ENCODE data around the gene PIK3R6. TPM values are rescaled to one million over a fixed set of nuclear protein-coding genes. Genes with fewer than 3 reads are reported as not detected.

PIK3R6 gene
- total and polyA plus RNA-seq, 2 of the 13 experiments (the other 11 are each of a cell fraction or from before 2014, with no cell fraction given), result not detected

- WGBS (ENCODE audit: low lambda C conversion rate), result 64% methylated on average over 1 of the region's 1 CpG
- ATAC-seq, result no peak
- in situ Hi-C loops (cut with HindIII; ENCODE audit: extremely low pct_ligation_motif_present, low pct_unique_long_range_greater_than_20kb) (no loop called here), intact Hi-C loops (cut with micrococcal nuclease; ENCODE audit: unreplicated experiment) (no loop called here)
- Histone ChIP-seq H3K27me3 (ENCODE audit: control insufficient read depth in 1 of 2, insufficient read depth in 2 of 2, low read length in 2 of 2) (peaks cover 11 to 53% of the 10 kb centered on the region in 2 experiments), H4K20me1 (ENCODE audit: insufficient read depth, low read length) (no peaks in the 10 kb centered on the region), H2AFZ (ENCODE audit: low read length) (no peak overlapping the region), H3K9ac (ENCODE audit: insufficient read depth, low read depth, low read length) (no peak overlapping the region), H3K79me2 (ENCODE audit: insufficient read depth, low read length) (no peaks in the 10 kb centered on the region), H3K4me2 (ENCODE audit: low read depth, low read length) (no peak overlapping the region), H3K9me3 (ENCODE audit: low read length) (no peaks in the 10 kb centered on the region), H3K4me1 (ENCODE audit: insufficient read depth, low read length) (peaks cover 18% of the 10 kb centered on the region), H3K27ac (ENCODE audit: extremely low read length, insufficient read depth, low read length) (no peak overlapping the region), H3K4me3 (replicated peaks in 1 of 3; ENCODE audit: insufficient read depth in 1 of 3, low read depth in 2 of 3, low read length in 3 of 3) (no peak overlapping the region), H3K36me3 (replicated peaks in 1 of 2; ENCODE audit: control insufficient read depth in 1 of 2, insufficient read depth in 2 of 2, low read length in 2 of 2) (no peaks in the 10 kb centered on the region)
- ChIA-PET POLR2A (no interaction called here), CTCF (ENCODE audit: low intra/inter-chr PET ratio, low total read pairs) (no interaction called here)
- no peak for FAIRE-seq
- BruUV-seq (replicated peaks), result no TSS peak
- TF ChIP-seq ZNF746 (CRISPR knock-in tag; IDR thresholded peaks at IDR 0.05), result no peak
- TF ChIP-seq PPARG (CRISPR knock-in tag; conservative IDR thresholded peaks at IDR 0.05), result no peak
- no peak for DNase-seq (ENCODE audit: low spot score)
Measured at GRCh38 chr17:8868092-8868491, 618 bp upstream of the PIK3R6 start.

- Histone ChIP-seq H3K27me3 (ENCODE audit: control insufficient read depth in 1 of 2, insufficient read depth in 2 of 2, low read length in 2 of 2) (peaks cover 6 to 39% of the 10 kb centered on the region in 2 experiments; a peak in 4 of 5 replicates), H3K4me2 (ENCODE audit: low read depth, low read length) (no peak overlapping the region), H3K9ac (ENCODE audit: insufficient read depth, low read depth, low read length) (no peak overlapping the region), H4K20me1 (ENCODE audit: insufficient read depth, low read length) (no peaks in the 10 kb centered on the region), H3K9me3 (ENCODE audit: low read length) (no peaks in the 10 kb centered on the region), H3K27ac (ENCODE audit: extremely low read length, insufficient read depth, low read length) (no peak overlapping the region), H3K4me1 (ENCODE audit: insufficient read depth, low read length) (no peaks in the 10 kb centered on the region), H3K79me2 (ENCODE audit: insufficient read depth, low read length) (no peaks in the 10 kb centered on the region), H3K4me3 (replicated peaks in 1 of 3; ENCODE audit: insufficient read depth in 1 of 3, low read depth in 2 of 3, low read length in 3 of 3) (no peak overlapping the region), H2AFZ (ENCODE audit: low read length) (no peak overlapping the region), H3K36me3 (replicated peaks in 1 of 2; ENCODE audit: control insufficient read depth in 1 of 2, insufficient read depth in 2 of 2, low read length in 2 of 2) (no peaks in the 10 kb centered on the region)
- in situ Hi-C loops (cut with HindIII; ENCODE audit: extremely low pct_ligation_motif_present, low pct_unique_long_range_greater_than_20kb) (no loop called here), intact Hi-C loops (cut with micrococcal nuclease; ENCODE audit: unreplicated experiment) (no loop called here)
- 0% methylated on average over 2 of the region's 7 CpGs for WGBS (ENCODE audit: low lambda C conversion rate)
- ATAC-seq (no peak), DNase-seq (ENCODE audit: low spot score) (no peak), FAIRE-seq (no peak)
- BruUV-seq (replicated peaks), result no TSS peak
- ChIA-PET POLR2A (no interaction called here), CTCF (ENCODE audit: low intra/inter-chr PET ratio, low total read pairs) (no interaction called here)
- TF ChIP-seq ZNF256 (CRISPR knock-in tag; conservative IDR thresholded peaks at IDR 0.05) (no peak), GZF1 (CRISPR knock-in tag; IDR thresholded peaks at IDR 0.05) (no peak), THRA (CRISPR knock-in tag; IDR thresholded peaks at IDR 0.05; ENCODE audit: borderline replicate concordance) (no peak), MBD4 (IDR thresholded peaks at IDR 0.05; ENCODE audit: borderline replicate concordance, low read length) (no peak), ZNF737 (CRISPR knock-in tag; IDR thresholded peaks at IDR 0.05; ENCODE audit: borderline replicate concordance) (no peak), BRF2 (CRISPR knock-in tag; IDR thresholded peaks at IDR 0.05) (no peak), KLF6 (CRISPR knock-in tag; IDR thresholded peaks at IDR 0.05) (no peak), IRX3 (CRISPR knock-in tag; IDR thresholded peaks at IDR 0.05; ENCODE audit: borderline replicate concordance, low read depth) (no peak), ZNF772 (CRISPR knock-in tag; IDR thresholded peaks at IDR 0.05) (no peak), ZNF563 (CRISPR knock-in tag; IDR thresholded peaks at IDR 0.05) (no peak), FOXC1 (CRISPR knock-in tag; IDR thresholded peaks at IDR 0.05; ENCODE audit: borderline replicate concordance) (no peak), ZNF282 (IDR thresholded peaks at IDR 0.05; ENCODE audit: partially characterized antibody) (no peak), SRY (CRISPR knock-in tag; IDR thresholded peaks at IDR 0.05) (no peak)
- TF ChIP-seq, protein P1, sequence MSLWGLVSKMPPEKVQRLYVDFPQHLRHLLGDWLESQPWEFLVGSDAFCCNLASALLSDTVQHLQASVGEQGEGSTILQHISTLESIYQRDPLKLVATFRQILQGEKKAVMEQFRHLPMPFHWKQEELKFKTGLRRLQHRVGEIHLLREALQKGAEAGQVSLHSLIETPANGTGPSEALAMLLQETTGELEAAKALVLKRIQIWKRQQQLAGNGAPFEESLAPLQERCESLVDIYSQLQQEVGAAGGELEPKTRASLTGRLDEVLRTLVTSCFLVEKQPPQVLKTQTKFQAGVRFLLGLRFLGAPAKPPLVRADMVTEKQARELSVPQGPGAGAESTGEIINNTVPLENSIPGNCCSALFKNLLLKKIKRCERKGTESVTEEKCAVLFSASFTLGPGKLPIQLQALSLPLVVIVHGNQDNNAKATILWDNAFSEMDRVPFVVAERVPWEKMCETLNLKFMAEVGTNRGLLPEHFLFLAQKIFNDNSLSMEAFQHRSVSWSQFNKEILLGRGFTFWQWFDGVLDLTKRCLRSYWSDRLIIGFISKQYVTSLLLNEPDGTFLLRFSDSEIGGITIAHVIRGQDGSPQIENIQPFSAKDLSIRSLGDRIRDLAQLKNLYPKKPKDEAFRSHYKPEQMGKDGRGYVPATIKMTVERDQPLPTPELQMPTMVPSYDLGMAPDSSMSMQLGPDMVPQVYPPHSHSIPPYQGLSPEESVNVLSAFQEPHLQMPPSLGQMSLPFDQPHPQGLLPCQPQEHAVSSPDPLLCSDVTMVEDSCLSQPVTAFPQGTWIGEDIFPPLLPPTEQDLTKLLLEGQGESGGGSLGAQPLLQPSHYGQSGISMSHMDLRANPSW (CRISPR knock-in tag; IDR thresholded peaks at IDR 0.05; ENCODE audit: borderline replicate concordance), result no peak
Measured at GRCh38 chr17:8865811-8866210, 1.7 kb downstream of the PIK3R6 start.

Measured in HepG2 (cell line).